ENCODE data around the gene MIDN. TPM values are rescaled to one million over a fixed set of nuclear protein-coding genes. Genes with fewer than 3 reads are reported as not detected.

The MIDN gene
- polyA plus RNA-seq, 6 donors from 2014 or later = 0.78 to 5.5 (median 2.7) TPM

Other genes starting within 250 kb of the MIDN start
- gene GRIN3B, start 248.2 kb upstream of the MIDN start, polyA plus RNA-seq (ENCODE audit: low read depth in 6 of 6) = not detected
- 10 to 100 TPM; 37.2 to 75.5 (median 49.5) TPM for gene TMEM259, start 227.5 kb upstream of the MIDN start, polyA plus RNA-seq (ENCODE audit: low read depth in 6 of 6)
- not detected for gene RNU6-2, start 227.1 kb upstream of the MIDN start, polyA plus RNA-seq (ENCODE audit: low read depth in 6 of 6)
- gene CNN2, start 222.0 kb upstream of the MIDN start, polyA plus RNA-seq (ENCODE audit: low read depth in 6 of 6) = 100 to 1,000 TPM; 408 to 648 (median 492) TPM
- gene ABCA7, start 208.5 kb upstream of the MIDN start, polyA plus RNA-seq (ENCODE audit: low read depth in 6 of 6) = 10 to 100 TPM in 4 of 6 donors, 1 to 10 TPM in 2; 9.4 to 22.5 (median 11.1) TPM
- 100 to 1,000 TPM; 181 to 432 (median 210) TPM for gene ARHGAP45, start 181.4 kb upstream of the MIDN start, polyA plus RNA-seq (ENCODE audit: low read depth in 6 of 6)
- gene POLR2E, start 153.2 kb upstream of the MIDN start, polyA plus RNA-seq (ENCODE audit: low read depth in 6 of 6) = 100 to 1,000 TPM; 134 to 205 (median 174) TPM
- gene GPX4, start 144.6 kb upstream of the MIDN start, polyA plus RNA-seq (ENCODE audit: low read depth in 6 of 6) = 100 to 1,000 TPM; 235 to 356 (median 314) TPM
- 1 to 10 TPM in 4 of 6 donors, under 1 TPM in 2; 0.78 to 2.3 (median 1.3) TPM for gene SBNO2, start 74.3 kb upstream of the MIDN start, polyA plus RNA-seq (ENCODE audit: low read depth in 6 of 6)
- gene STK11, start 42.8 kb upstream of the MIDN start, polyA plus RNA-seq (ENCODE audit: low read depth in 6 of 6) = 10 to 100 TPM; 11.5 to 28.1 (median 15.7) TPM
- not detected for gene CBARP, start 10.6 kb upstream of the MIDN start, polyA plus RNA-seq (ENCODE audit: low read depth in 6 of 6)
- gene ATP5F1D, start 6.8 kb upstream of the MIDN start, polyA plus RNA-seq (ENCODE audit: low read depth in 6 of 6) = 100 to 1,000 TPM; 132 to 222 (median 199) TPM
- gene CIRBP, start 20.7 kb downstream of the MIDN start, polyA plus RNA-seq (ENCODE audit: low read depth in 6 of 6) = 100 to 1,000 TPM; 253 to 449 (median 334) TPM
- gene FAM174C, start 26.9 kb downstream of the MIDN start, polyA plus RNA-seq (ENCODE audit: low read depth in 6 of 6) = 10 to 100 TPM; 48.9 to 80.0 (median 64.7) TPM
- not detected for gene EFNA2, start 37.3 kb downstream of the MIDN start, polyA plus RNA-seq (ENCODE audit: low read depth in 6 of 6)
- 100 to 1,000 TPM; 201 to 230 (median 209) TPM for gene NDUFS7, start 135.3 kb downstream of the MIDN start, polyA plus RNA-seq (ENCODE audit: low read depth in 6 of 6)
- 10 to 100 TPM; 14.4 to 24.6 (median 15.7) TPM for gene GAMT, start 153.0 kb downstream of the MIDN start, polyA plus RNA-seq (ENCODE audit: low read depth in 6 of 6)
- 1 to 10 TPM; 3.6 to 7.5 (median 6.2) TPM for gene DAZAP1, start 159.0 kb downstream of the MIDN start, polyA plus RNA-seq (ENCODE audit: low read depth in 6 of 6)
- 1,000 to 10,000 TPM; 2,496 to 3,315 (median 3,022) TPM for gene RPS15, start 189.8 kb downstream of the MIDN start, polyA plus RNA-seq (ENCODE audit: low read depth in 6 of 6)
- under 1 TPM in 1 of 6 donors, not detected in 5; 0.03 TPM for gene APC2, start 201.5 kb downstream of the MIDN start, polyA plus RNA-seq (ENCODE audit: low read depth in 6 of 6)
- gene C19orf25, start 230.6 kb downstream of the MIDN start, polyA plus RNA-seq (ENCODE audit: low read depth in 6 of 6) = 10 to 100 TPM; 39.0 to 78.2 (median 46.9) TPM
- gene PCSK4, start 241.8 kb downstream of the MIDN start, polyA plus RNA-seq (ENCODE audit: low read depth in 6 of 6) = under 1 TPM in 1 of 6 donors, not detected in 5; 0.09 TPM
- 1 to 10 TPM in 2 of 6 donors, under 1 TPM in 4; 0.72 to 1.4 (median 0.90) TPM for gene REEP6, start 242.6 kb downstream of the MIDN start, polyA plus RNA-seq (ENCODE audit: low read depth in 6 of 6)

All from naive B cell (primary cell).